Small intestine (tissue), 7 donors: ENCODE data around the gene TBKBP1. TPM values are rescaled to one million over a fixed set of nuclear protein-coding genes. Genes with fewer than 3 reads are reported as not detected.

Source experiments
- DNase-seq, 2 donors: peaks; one replicate each; pipeline versions ENCODE4 v3.0.0 to v3.0.0-alpha.2; 2013
- FAIRE-seq: peaks from 2 replicates; lab custom pipeline; 2012; peaks lifted over from hg19 to GRCh38; lab: Jason Lieb, UNC
- H3K27ac ChIP-seq, 3 donors: one replicate each; pipeline ENCODE4 v1.5.1; 2013; ENCODE audit warnings: low read length in 2 of 3, mild to moderate bottlenecking in 2 of 3, control low read depth in 1 of 3, inconsistent platforms in 1 of 3, low read depth in 1 of 3, moderate library complexity in 1 of 3
- H3K27me3 ChIP-seq, 3 donors: one replicate each; pipeline ENCODE4 v1.6.1; 2013; ENCODE audit warnings: low read length in 3 of 3, inconsistent platforms in 1 of 3; ENCODE audit not compliant: control insufficient read depth in 3 of 3, insufficient read depth in 3 of 3
- H3K36me3 ChIP-seq, 3 donors: one replicate each; pipeline ENCODE4 v1.6.1; 2013; ENCODE audit warnings: low read length in 3 of 3, inconsistent platforms in 1 of 3, low read depth in 1 of 3, mild to moderate bottlenecking in 1 of 3, moderate library complexity in 1 of 3; ENCODE audit not compliant: control insufficient read depth in 3 of 3, insufficient read depth in 2 of 3
- H3K4me1 ChIP-seq, 3 donors: one replicate each; pipeline ENCODE4 v1.6.1; 2013; ENCODE audit warnings: low read length in 2 of 3, inconsistent platforms in 1 of 3, low read depth in 1 of 3, mild to moderate bottlenecking in 1 of 3, moderate library complexity in 1 of 3; ENCODE audit not compliant: control insufficient read depth in 3 of 3, insufficient read depth in 2 of 3
- H3K4me3 ChIP-seq, 3 donors: one replicate each; pipeline ENCODE4 v1.5.1; 2013; ENCODE audit warnings: low read length in 3 of 3, control low read depth in 1 of 3, inconsistent platforms in 1 of 3, low read depth in 1 of 3, mild to moderate bottlenecking in 1 of 3, moderate library complexity in 1 of 3
- H3K9me3 ChIP-seq, 2 donors: one replicate each; pipeline ENCODE4 v1.6.1; 2013; ENCODE audit warnings: low read depth in 1 of 2, low read length in 1 of 2; ENCODE audit not compliant: control insufficient read depth in 2 of 2, insufficient read depth in 1 of 2
- WGBS, 3 donors: extraction: QIAGEN DNeasy Blood & Tissue Kit; methylation state at CpG; one replicate each; pipeline ENCODE4 v1.1.7; 2013; 5-methylcytosine and 5-hydroxymethylcytosine counted together
- polyA plus RNA-seq, 4 donors: library from polyadenylated mRNA; stranded (reverse) in 3 of 4; unstranded in 1 of 4; fragments of 200-250 nt in 3 of 4; fragments of 120-200 nt in 1 of 4; gene quantifications; one replicate each; pipeline versions ENCODE4 v1.2.1 to v1.2.3, GENCODE V29; 2013
- donor health status: healthy with polysubstance abuse.
- donor health status: control.
- donor health status: control.
- donor health status: Bipolar disorder and iron deficiency.
- donor health status: healthy.

The TBKBP1 gene
- polyA plus RNA-seq, 4 donors, result 0.22 to 7.5 (median 4.5) TPM

DNA sequence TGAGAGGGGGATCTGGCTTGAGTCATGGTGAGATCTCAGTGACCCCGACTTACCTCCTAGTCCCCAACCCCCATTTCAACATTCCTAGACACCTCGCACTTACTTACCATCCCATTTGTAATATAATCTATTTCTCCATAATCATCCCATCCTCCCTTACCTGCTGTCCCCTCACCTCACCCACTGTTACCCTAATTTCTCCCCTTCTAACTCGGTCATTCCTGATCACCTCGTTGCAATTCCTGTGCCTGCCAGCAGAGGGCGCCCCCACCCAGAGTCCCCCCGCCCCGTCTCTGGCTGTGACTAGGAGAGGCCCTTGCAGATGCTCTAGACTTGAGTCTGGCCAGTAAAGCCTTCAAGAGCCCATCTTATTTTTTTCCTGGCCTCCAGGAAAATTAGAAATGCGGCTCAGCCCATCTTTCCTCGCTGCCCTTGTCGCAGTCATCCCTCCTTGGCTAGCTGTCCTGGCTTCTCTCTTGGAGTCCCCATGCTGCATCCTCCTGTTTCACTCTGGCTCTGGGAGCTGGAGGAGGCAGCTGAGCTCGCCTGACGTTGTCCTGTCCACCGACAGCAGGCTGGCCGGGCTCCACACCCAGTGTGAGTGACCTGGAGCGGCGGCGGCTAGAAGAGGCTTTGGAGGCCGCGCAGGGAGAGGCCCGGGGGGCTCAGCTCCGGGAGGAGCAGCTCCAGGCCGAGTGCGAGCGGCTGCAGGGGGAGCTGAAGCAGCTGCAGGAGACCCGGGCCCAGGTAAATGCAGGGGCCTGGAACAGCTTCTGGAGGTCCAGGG is 5.0 kb downstream of the TBKBP1 start:
- DNase-seq (peak; percentile 54 to 57), FAIRE-seq (no peak)

DNA sequence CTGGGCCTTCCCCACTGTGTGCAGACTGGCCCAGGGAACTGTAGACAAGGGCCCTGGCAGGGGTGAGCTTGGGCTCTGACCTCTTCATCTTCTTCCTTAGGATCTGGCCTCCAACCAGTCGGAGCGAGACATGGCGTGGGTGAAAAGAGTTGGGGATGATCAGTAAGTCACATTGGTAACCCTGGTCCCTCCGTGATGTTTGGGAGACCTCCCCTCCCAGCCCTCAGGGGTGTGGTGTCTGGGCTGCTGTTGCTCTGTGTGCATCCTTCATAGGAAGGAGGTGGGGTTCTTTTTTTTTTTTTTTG is 5.5 kb downstream of the TBKBP1 start:
- no peak for DNase-seq
- no peak for FAIRE-seq
- WGBS, 3 donors, result 89 to 98% (median 92%) methylated on average over 4 of the region's 4 CpGs
- peaks cover 0 to 47% (median 3%) of the 10 kb centered on the region in 3 donors for H3K36me3 ChIP-seq
- no peak overlapping the region for H3K27ac ChIP-seq
- H3K4me1 ChIP-seq, result peaks cover 0 to 5% (median 0%) of the 10 kb centered on the region in 3 donors
- no peaks in the 10 kb centered on the region for H3K9me3 ChIP-seq
- H3K4me3 ChIP-seq, result no peak overlapping the region
- H3K27me3 ChIP-seq, result no peaks in the 10 kb centered on the region

More for the DNA sequence above, 5.0 kb downstream of the TBKBP1 start:
- H3K9me3 ChIP-seq, result no peaks in the 10 kb centered on the region
- peaks cover 0 to 5% (median 0%) of the 10 kb centered on the region in 3 donors for H3K4me1 ChIP-seq
- H3K27me3 ChIP-seq, result no peaks in the 10 kb centered on the region
- no peak overlapping the region for H3K4me3 ChIP-seq
- peaks cover 0 to 47% (median 3%) of the 10 kb centered on the region in 3 donors for H3K36me3 ChIP-seq
- H3K27ac ChIP-seq, result no peak overlapping the region
- WGBS, 3 donors, result 65 to 67% (median 66%) methylated on average over 25 of the region's 25 CpGs

DNA sequence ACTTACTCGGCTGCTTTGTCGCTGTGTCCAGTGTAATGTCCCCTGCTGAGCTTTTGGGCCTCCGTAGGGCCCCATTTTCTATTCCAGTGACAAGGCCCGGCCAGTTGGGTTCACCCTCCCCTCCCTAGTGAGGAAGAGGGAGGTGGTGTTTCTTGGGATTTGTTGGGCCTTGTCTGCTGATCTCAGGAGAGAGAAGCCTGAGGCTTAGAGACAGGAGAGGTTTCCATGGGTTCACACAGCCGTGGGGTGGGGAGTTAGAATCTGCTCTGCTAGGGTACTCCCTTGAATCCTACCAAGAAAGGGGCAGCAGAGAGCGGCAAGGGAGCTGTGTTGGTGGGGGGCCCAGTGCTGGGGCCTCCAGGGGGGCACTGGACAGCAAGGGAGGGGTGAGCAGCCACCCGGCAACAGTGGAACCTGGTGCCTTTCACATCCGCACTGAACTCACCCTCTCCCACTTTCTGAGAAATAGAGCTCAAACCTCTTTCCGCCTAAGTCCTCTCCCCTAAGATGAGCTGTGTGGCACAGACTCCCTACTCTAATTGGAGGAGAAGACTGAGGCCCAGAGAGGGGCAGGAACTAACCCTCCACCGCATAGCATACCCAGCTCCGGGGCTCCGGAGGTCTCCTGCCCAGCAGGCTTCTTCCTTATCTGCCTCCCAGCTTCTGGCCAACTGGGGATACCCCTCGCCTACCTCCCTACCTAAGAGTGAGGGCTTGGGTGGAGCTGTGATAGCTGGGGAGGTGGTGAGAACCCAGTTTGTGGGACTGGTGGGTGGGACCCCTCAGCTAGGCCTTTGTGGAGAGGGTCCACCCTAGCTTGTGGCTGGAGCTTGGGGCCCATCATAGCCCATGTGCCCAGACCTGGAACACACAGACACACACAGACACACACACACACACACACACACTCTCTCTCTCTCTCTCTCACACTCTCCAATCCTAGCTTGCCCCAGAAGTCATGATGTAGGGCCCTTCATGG is 6.8 kb downstream of the TBKBP1 start:
- no peak overlapping the region for H3K4me3 ChIP-seq

DNA sequence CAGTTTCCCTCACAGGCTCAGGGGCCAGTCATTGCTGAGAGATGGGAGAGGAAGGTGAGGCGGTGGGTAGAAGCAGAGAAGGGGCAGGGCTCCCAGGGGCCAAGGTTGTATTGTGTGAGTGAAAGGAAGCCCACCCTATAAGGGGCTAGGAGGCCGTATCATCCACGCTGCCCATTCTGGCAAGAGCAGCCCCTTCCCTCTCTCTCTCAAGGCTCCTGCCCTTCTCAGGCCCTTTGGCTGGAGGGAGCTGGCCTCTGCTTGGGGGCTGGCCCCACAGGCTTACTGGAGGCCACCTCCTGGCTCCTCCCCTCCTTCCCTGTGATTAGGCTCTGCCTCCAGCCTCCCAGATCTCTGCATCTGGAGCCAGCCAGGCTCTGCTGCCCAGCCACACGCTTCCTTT is 7.6 kb downstream of the TBKBP1 start:
- H3K4me3 ChIP-seq, result no peak overlapping the region
- FAIRE-seq (no peak), DNase-seq (no peak)
- H3K36me3 ChIP-seq, result peaks cover 0 to 58% (median 3%) of the 10 kb centered on the region in 3 donors
- H3K9me3 ChIP-seq, result no peaks in the 10 kb centered on the region
- no peak overlapping the region for H3K27ac ChIP-seq
- peaks cover 0 to 3% (median 0%) of the 10 kb centered on the region in 3 donors for H3K27me3 ChIP-seq
- no peaks in the 10 kb centered on the region for H3K4me1 ChIP-seq
- WGBS, 3 donors, result 85 to 98% (median 95%) methylated on average over 4 of the region's 4 CpGs

More for the DNA sequence above, 6.8 kb downstream of the TBKBP1 start:
- H3K4me1 ChIP-seq, result no peaks in the 10 kb centered on the region
- FAIRE-seq, result no peak
- H3K27me3 ChIP-seq, result peaks cover 0 to 2% (median 0%) of the 10 kb centered on the region in 3 donors
- no peaks in the 10 kb centered on the region for H3K9me3 ChIP-seq
- peaks cover 0 to 55% (median 3%) of the 10 kb centered on the region in 3 donors for H3K36me3 ChIP-seq
- DNase-seq, result no peak
- 82 to 93% (median 83%) methylated on average over 13 of the region's 13 CpGs for WGBS, 3 donors
- no peak overlapping the region for H3K27ac ChIP-seq

DNA sequence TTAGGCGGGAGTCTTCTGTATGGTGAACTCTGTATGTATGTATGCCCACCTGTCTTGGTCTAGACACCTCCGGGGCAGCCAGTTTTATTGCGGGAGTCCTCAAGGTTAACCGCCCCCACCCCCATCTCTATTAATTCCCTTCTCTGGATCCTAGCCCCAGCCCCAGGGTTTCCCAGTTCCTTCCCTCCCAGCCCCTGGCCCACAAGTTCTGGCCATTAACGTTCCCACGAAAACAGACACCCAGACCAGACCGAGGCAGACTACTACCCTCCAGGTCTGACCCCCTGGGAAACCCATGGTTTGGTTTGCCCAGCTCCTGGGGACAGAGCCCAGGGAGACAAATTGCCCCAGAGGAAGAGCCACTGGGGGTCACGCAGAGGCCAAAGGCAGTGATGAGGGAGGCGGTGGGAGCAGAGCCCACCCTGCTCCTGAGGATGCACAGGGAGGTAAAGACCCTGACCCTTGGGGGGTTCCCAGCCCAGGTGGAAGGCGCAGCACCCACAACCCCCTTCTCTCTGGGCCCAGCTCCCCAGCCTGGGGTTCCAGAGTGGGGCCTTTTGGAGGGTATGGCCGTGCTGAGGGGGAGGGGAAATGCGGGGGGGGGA is 8.5 kb downstream of the TBKBP1 start:
- no peaks in the 10 kb centered on the region for H3K9me3 ChIP-seq
- no peak for FAIRE-seq
- H3K27me3 ChIP-seq, result peaks cover 0 to 7% (median 0%) of the 10 kb centered on the region in 3 donors
- H3K27ac ChIP-seq, result no peak overlapping the region
- H3K4me3 ChIP-seq, result no peak overlapping the region
- H3K4me1 ChIP-seq, result peaks cover 0 to 2% (median 0%) of the 10 kb centered on the region in 3 donors
- no peak for DNase-seq
- H3K36me3 ChIP-seq, result peaks cover 0 to 54% (median 3%) of the 10 kb centered on the region in 3 donors
- WGBS, 3 donors, result 77 to 86% (median 77%) methylated on average over 12 of the region's 12 CpGs

DNA sequence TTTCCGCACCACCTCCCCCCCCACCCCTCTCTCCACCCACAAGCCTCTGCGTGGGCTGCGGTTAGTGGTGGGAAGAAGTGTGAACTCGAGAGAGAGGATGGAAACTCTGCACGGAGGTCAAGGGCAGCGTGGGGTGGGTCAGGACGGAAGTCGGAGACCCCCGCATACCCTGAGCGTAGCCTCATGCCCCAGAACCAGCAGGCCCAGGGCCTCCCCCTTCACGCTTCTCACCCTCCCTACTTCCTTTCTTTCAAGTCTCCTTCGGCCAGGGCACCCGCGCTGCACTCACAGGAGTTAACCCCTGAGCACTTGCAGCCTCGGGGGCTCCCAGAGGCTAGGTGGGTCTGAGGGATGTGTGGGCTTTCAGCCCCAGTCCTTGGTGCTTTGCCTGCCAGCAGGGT is 9.2 kb downstream of the TBKBP1 start:
- H3K27ac ChIP-seq, result no peak overlapping the region
- peaks cover 0 to 3% (median 0%) of the 10 kb centered on the region in 3 donors for H3K4me1 ChIP-seq
- FAIRE-seq, result no peak

DNA sequence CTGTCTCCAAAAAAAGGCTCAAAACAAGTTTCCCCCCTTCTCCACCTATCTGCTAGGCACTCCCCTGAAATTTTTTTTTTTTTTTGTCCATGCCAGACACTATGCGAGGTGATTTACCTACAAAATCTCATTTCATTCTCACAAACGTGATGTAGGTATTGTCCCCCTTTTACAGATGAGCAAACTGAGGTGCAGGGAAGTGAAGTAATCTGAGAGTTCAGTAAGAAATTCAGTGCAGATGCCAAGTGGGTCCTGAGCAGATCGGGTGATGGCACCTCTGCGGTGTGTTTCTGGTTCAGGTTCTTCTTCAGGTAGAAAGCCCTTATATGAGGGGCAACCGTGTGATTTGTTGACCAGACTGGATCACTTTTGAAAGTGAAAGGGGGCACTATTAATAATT is 9.7 kb downstream of the TBKBP1 start:
- H3K4me3 ChIP-seq, result no peak overlapping the region
- peaks cover 0 to 17% (median 0%) of the 10 kb centered on the region in 3 donors for H3K27me3 ChIP-seq
- no peak overlapping the region for H3K27ac ChIP-seq
- WGBS, 3 donors, result 75 to 90% (median 77%) methylated on average over 5 of the region's 5 CpGs
- FAIRE-seq (no peak), DNase-seq (no peak)
- peaks cover 0 to 52% (median 3%) of the 10 kb centered on the region in 3 donors for H3K36me3 ChIP-seq
- H3K4me1 ChIP-seq, result peaks cover 0 to 3% (median 0%) of the 10 kb centered on the region in 3 donors
- H3K9me3 ChIP-seq, result no peaks in the 10 kb centered on the region

More for the DNA sequence above, 9.2 kb downstream of the TBKBP1 start:
- H3K9me3 ChIP-seq, result no peaks in the 10 kb centered on the region
- DNase-seq, result no peak
- H3K4me3 ChIP-seq, result no peak overlapping the region
- 54 to 76% (median 60%) methylated on average over 14 to 15 of the region's 15 CpGs for WGBS, 3 donors
- H3K36me3 ChIP-seq, result peaks cover 0 to 55% (median 3%) of the 10 kb centered on the region in 3 donors
- peaks cover 0 to 14% (median 0%) of the 10 kb centered on the region in 3 donors for H3K27me3 ChIP-seq

DNA sequence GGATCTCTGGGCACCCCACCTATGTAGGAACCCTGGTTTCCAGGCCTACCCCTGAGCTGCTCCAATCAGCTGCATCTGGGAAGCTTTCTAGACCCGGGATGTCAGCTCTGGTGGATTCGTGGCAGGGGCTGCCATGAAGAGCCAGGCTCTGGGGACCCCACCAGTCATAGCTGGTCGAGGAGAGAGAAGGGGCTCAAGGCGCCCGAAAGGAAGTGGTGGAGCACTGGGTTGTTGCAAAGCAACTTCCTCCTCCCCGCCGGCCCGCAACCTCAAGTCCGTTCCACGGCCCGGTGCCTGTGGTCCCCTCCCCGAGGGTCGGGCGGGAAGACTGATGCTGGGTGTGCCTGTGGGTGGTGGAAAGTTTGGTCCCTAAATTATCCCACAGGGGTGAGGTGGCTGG is 10.2 kb downstream of the TBKBP1 start:
- H3K27me3 ChIP-seq, result peaks cover 0 to 17% (median 0%) of the 10 kb centered on the region in 3 donors
- WGBS, 3 donors, result 61 to 70% (median 65%) methylated on average over 14 of the region's 14 CpGs
- H3K4me3 ChIP-seq, result no peak overlapping the region
- no peak for FAIRE-seq
- no peak for DNase-seq
- peaks cover 0 to 3% (median 0%) of the 10 kb centered on the region in 3 donors for H3K4me1 ChIP-seq
- no peak overlapping the region for H3K27ac ChIP-seq
- peaks cover 0 to 49% (median 3%) of the 10 kb centered on the region in 3 donors for H3K36me3 ChIP-seq
- no peaks in the 10 kb centered on the region for H3K9me3 ChIP-seq
